ENCODE measurements around the gene LRRC47.

DNA sequence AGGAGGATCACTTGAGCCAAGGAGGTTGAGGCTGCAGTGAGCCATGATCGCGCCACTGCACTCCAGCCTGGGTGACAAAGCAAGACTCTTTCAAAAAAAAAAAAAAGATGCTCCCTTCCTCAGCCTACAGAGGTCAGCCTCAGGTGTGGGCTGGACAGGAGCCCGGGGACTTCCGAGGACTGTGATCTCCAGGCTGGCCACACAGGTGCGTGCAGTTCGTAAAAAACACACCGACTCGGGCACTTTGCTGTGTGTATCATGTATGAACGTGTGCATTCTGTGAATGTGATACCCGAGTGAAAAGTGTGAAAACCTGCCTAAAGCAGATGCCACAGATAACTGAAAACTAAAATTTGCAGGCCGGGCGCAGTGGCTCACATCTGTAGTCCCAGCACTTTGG lies 52.5 kb downstream of the LRRC47 start:
- TF ChIP-seq GATA2 (IDR thresholded peaks at IDR 0.05; ENCODE audit: low read depth, low read length) (no peak), GATA3 (IDR thresholded peaks at IDR 0.05; ENCODE audit: low read depth, low read length) (no peak)
